GM19240 (cell line): Measurements from ENCODE around the gene TPD52L1.
"Not testable (repeated sequence)": the region's sequence is repeated elsewhere in the genome, so short reads cannot be mapped to it uniquely, and the experiment has no call there.

Experiments used
- DNase-seq: peaks from one replicate; pipeline ENCODE4 v3.0.0; 2011; ENCODE audit warnings: low spot score; ENCODE audit not compliant: insufficient read length

Gene TPD52L1

DNA sequence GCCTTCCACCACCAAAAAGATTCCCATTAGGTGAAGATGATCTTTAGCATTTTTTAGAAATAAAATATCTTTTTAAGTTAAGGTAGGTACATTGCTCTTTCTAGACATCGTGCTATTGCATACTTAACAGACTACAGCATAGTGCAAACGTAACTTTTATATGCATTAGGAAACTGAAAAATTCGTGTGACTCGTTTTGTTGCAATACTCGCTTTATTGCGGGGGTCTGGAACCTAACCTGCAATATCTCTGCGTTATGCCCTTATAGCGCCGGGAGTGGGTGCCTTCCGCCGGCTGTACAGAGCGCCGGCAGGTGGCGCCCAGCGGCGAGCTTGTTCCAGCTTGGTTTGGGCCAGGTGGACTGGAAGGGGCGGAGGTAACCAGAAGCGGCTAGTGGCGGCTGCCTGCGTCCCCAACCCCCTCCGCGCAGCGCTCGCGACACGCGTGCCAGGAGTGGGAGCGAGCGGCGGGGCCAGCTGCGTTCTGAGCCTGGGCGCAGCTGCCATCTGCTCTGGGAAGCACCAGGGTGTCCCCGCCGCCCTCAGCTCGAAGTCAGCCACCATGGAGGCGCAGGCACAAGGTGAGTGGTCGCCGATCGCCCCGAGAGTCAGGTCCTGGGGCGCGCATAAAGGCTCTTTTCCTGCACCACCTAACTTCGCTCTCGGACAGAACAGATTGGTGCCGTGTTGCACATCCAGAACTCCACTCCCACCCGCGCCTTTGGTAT lies at the start of gene TPD52L1:
TPD52L1 (plus strand) TSS at position 383 of the 727 bp plus-strand sequence; CDS start at position 562, 179 bp downstream.
- peak; percentile 34 for DNase-seq

- no peak for DNase-seq
Observed at GRCh38 chr6:125104425-125104824, 49.1 kb upstream of the TPD52L1 start.

- no peak for DNase-seq
Observed at GRCh38 chr6:125107048-125107447, 46.5 kb upstream of the TPD52L1 start.

GRCh38 chr6:125107896-125108295 lies 45.7 kb upstream of the TPD52L1 start:
- no peak for DNase-seq

DNA sequence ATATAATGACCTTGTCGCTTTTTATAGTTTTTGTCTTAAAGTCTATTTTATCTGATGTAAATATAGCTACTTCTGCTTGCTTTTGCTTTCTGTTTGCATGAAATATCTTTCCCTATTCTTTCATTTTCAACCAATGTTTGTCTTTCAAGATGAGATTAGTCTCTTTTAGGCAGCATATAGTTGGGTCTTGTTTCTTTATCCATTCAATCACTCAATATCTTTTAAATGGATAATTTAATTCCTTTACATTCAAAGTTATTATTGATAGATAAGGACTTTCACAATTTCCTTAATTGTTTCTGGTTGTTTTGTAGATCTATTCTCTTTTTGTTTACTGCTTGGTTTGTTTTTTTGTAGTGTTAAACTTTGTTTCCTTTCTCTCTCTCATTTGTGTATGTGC lies 43.5 kb upstream of the TPD52L1 start:
- no peak for DNase-seq

GRCh38 chr6:125111219-125111983 lies 42.2 kb upstream of the TPD52L1 start:
- no peak for DNase-seq

DNA sequence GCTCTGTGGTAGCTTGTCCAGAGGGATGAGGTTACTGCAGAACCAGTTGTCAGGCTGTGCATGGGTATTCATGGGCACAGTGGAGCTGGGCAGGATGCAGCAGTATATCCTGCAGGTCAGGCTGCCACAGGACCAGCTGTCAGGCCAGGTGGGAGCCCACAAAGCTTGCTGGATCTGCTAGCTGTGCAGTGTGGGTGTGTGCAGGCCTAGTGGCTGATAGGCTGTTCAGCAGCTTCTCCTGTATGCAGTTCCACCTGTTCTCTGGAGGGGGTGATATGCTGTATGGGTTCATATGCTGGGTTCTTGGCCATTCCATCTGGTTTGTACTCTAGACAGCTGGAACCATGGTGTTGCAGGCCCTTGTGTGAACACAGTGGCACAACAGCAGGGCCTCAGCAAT lies 40.6 kb upstream of the TPD52L1 start:
- DNase-seq = no peak

- no peak for DNase-seq
Observed at GRCh38 chr6:125114248-125114858, 39.2 kb upstream of the TPD52L1 start.

GRCh38 chr6:125116170-125116569 lies 37.4 kb upstream of the TPD52L1 start:
- no peak for DNase-seq

- DNase-seq = no peak
Observed at GRCh38 chr6:125116710-125117109, 36.9 kb upstream of the TPD52L1 start.

GRCh38 chr6:125117818-125118217 lies 35.8 kb upstream of the TPD52L1 start:
- no peak for DNase-seq

GRCh38 chr6:125120054-125120590 lies 33.5 kb upstream of the TPD52L1 start:
- no peak for DNase-seq

GRCh38 chr6:125121894-125122293 lies 31.7 kb upstream of the TPD52L1 start:
- DNase-seq = no peak

DNA sequence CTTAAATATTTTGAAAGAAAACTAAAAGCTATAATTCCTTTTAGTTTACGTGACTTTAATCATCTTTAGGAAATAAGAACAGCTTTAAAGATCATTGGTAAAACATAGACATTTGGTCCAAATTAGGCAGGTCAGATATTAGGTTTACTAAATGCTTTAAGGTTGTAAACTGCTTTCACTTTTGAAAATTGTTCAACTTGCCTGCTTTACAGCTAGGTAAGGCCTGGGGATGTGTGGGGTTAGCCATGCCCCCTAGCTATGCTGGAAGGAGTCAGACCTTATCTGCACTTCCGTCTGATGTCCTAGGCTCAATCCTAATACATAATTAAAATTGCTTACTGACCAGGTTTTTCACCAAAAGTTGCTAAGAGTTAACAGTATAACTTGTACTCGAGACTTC lies 30.5 kb upstream of the TPD52L1 start:
- no peak for DNase-seq

GRCh38 chr6:125123468-125124048 lies 30.0 kb upstream of the TPD52L1 start:
- DNase-seq = no peak

DNA sequence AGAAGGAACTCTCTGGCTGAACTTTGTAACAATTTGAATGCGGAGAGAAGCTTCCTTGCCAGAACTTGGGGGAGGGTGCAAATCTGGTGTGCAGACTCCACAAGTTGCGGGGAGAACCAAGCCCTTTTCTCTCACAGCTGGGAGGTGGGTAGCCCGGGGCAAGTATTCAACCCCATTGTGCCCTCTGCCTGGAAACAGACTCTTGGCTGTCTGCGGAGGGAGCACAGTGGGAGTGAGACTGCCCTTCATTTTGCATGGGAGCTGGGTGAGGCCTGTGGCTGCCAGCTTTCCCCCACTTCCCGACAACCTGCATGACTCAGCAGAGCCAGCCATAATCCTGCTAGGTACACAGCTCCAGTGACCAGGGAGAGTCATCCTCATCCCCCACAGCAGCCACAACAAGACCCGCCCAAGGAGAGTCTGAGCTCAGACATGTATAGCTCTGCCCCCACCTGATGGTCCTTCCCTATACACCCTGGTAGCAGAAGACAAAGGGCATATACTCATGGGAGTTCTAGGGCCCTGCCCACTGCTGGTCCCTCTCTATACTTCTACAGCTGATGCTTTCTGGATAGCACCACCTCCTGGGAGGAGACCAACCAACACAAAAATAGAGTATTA lies 29.4 kb upstream of the TPD52L1 start:
- no peak for DNase-seq

GRCh38 chr6:125125856-125126255 lies 27.7 kb upstream of the TPD52L1 start:
- DNase-seq = not testable (repeated sequence)

GRCh38 chr6:125129354-125129753 lies 24.2 kb upstream of the TPD52L1 start:
- DNase-seq = no peak

- DNase-seq = no peak
Observed at GRCh38 chr6:125132058-125132457, 21.5 kb upstream of the TPD52L1 start.

GRCh38 chr6:125136378-125136777 lies 17.2 kb upstream of the TPD52L1 start:
- DNase-seq = no peak

GRCh38 chr6:125138083-125138482 lies 15.5 kb upstream of the TPD52L1 start:
- no peak for DNase-seq
